Subcutaneous abdominal adipose tissue (tissue), 5 donors: ENCODE results near the gene OR10X1.

Experiments
- H3K27ac ChIP-seq: one replicate; pipeline ENCODE4 v1.7.0; 2013; ENCODE audit warnings: low read depth, mild to moderate bottlenecking, inconsistent platforms, low read length, moderate library complexity
- H3K27me3 ChIP-seq, 5 donors: one replicate each; pipeline ENCODE4 v1.7.0; 2013; ENCODE audit warnings: low read length in 5 of 5, inconsistent platforms in 1 of 5; ENCODE audit not compliant: control insufficient read depth in 5 of 5, insufficient read depth in 4 of 5
- H3K36me3 ChIP-seq, 5 donors: one replicate each; pipeline ENCODE4 v1.7.0; 2013; ENCODE audit warnings: low read length in 5 of 5; ENCODE audit not compliant: control insufficient read depth in 5 of 5, insufficient read depth in 5 of 5
- H3K4me1 ChIP-seq, 5 donors: one replicate each; pipeline ENCODE4 v1.7.0; 2013; ENCODE audit warnings: low read length in 5 of 5, mild to moderate bottlenecking in 3 of 5, moderate library complexity in 1 of 5; ENCODE audit not compliant: control insufficient read depth in 5 of 5, insufficient read depth in 5 of 5
- H3K4me3 ChIP-seq, 5 donors: one replicate each; pipeline ENCODE4 v1.7.0; 2013; ENCODE audit warnings: low read length in 5 of 5, low read depth in 1 of 5
- H3K9ac ChIP-seq, 5 donors: one replicate each; pipeline ENCODE4 v1.7.0; 2013; ENCODE audit warnings: low read length in 5 of 5, mild to moderate bottlenecking in 4 of 5, moderate library complexity in 3 of 5
- H3K9me3 ChIP-seq, 5 donors: one replicate each; pipeline ENCODE4 v1.7.0; 2013; ENCODE audit warnings: low read length in 5 of 5; ENCODE audit not compliant: control insufficient read depth in 5 of 5
- donor health status: healthy.
- donor health status: healthy.
- donor health status: healthy.
- donor health status: healthy.
- donor health status: healthy.

OR10X1 gene, protein sequence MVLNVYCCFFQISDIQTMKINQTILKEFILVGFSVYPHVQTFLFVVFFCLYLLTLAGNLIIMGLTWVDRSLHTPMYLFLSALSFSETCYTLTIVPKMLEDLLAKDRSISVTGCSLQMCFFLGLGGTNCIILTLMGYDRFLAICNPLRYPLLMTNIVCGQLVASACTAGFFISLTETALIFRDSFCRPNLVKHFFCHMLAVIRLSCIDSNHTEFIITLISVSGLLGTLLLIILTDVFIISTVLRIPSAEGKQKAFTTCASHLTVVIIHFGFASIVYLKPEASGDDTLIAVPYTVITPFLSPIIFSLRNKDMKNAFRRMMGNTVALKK

DNA sequence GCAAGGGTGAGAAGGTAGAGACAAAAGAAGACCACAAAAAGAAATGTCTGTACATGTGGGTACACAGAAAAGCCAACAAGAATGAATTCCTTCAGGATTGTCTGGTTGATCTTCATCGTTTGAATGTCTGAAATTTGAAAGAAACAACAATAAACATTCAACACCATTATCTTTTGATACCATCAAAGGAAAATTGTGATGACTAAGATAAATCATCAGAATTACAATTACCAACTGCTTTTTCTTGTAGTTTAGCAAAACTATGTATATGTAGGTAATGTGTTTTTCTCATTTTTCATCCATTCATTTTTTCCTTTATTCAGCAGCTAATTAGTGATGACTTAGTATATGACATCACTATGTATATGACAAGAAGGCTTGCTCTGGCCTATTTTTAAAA lies at the start of gene OR10X1:
OR10X1 (minus strand) TSS at position 167 of the 400 bp plus-strand sequence; CDS start at position 167, 0 bp downstream.
- Histone ChIP-seq H3K4me3 (no peak within 1 kb of the TSS), H3K27me3 (no peaks in the 10 kb centered on the region), H3K27ac (no peak within 1 kb of the TSS), H3K36me3 (no peaks in the 10 kb centered on the region), H3K4me1 (no peaks in the 10 kb centered on the region), H3K9ac (no peak within 1 kb of the TSS), H3K9me3 (no peaks in the 10 kb centered on the region)

GRCh38 chr1:158613764-158614163 lies 34.1 kb upstream of the OR10X1 start:
- H3K36me3 ChIP-seq, result peaks cover 0 to 4% (median 0%) of the 10 kb centered on the region in 5 donors
- H3K27me3 ChIP-seq, result no peaks in the 10 kb centered on the region
- no peak overlapping the region for H3K9ac ChIP-seq
- peaks cover 0 to 7% (median 0%) of the 10 kb centered on the region in 5 donors for H3K4me1 ChIP-seq
- H3K9me3 ChIP-seq, result no peaks in the 10 kb centered on the region
- no peak overlapping the region for H3K27ac ChIP-seq
- no peak overlapping the region for H3K4me3 ChIP-seq

DNA sequence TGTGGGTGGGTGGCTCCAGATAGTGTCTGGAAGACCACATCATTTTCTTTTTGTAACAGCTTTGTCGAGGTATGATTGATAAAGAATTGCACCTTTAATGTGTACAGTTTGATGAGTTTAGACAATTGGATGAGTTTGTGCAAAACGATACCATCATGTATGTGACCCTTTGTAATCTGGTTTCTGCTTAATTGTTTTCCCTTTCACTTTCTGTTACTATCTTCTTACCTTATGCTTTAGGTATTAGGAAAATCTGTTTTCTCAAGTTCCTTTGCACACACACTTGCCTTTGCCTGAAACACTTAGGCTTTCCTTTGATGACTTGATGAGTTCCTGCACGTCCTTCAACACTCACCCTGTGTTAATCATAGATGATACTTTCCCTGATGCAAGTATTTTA lies 32.2 kb upstream of the OR10X1 start:
- no peak overlapping the region for H3K9ac ChIP-seq
- no peak overlapping the region for H3K4me3 ChIP-seq
- no peaks in the 10 kb centered on the region for H3K9me3 ChIP-seq
- no peaks in the 10 kb centered on the region for H3K27me3 ChIP-seq
- H3K4me1 ChIP-seq, result peaks cover 0 to 7% (median 0%) of the 10 kb centered on the region in 5 donors
- H3K27ac ChIP-seq, result no peak overlapping the region
- peaks cover 0 to 4% (median 0%) of the 10 kb centered on the region in 5 donors for H3K36me3 ChIP-seq

DNA sequence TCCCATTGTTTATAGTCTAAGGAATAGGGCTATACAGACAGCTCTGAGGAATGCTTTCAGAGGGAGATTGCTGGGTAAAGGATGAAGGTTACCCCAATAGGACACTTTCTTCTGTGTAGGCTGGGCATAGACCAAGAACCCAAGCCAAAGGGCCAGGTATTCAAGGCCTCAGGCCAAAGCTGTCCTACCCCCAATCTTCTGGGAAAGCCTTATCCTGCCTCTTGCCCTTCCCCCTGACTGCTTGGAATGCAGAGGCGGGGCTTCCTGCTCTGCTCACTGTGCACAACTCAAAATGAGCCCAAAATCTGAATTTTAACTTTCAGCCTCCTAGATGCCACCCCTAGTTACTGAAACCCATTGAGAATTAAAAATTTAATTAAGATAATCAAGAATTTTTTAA lies 27.6 kb upstream of the OR10X1 start:
- Histone ChIP-seq H3K4me3 (no peak overlapping the region), H3K27ac (no peak overlapping the region), H3K36me3 (peaks cover 0 to 4% (median 0%) of the 10 kb centered on the region in 5 donors), H3K9ac (no peak overlapping the region), H3K4me1 (peaks cover 0 to 1% (median 0%) of the 10 kb centered on the region in 5 donors), H3K9me3 (no peaks in the 10 kb centered on the region), H3K27me3 (no peaks in the 10 kb centered on the region)

- Histone ChIP-seq H3K36me3 (no peaks in the 10 kb centered on the region), H3K9ac (no peak within 1 kb of the TSS), H3K4me3 (no peak within 1 kb of the TSS), H3K27ac (no peak within 1 kb of the TSS), H3K9me3 (no peaks in the 10 kb centered on the region), H3K27me3 (no peaks in the 10 kb centered on the region), H3K4me1 (no peaks in the 10 kb centered on the region)
Measured at GRCh38 chr1:158604968-158605367, 25.3 kb upstream of the OR10X1 start, which contains the start of gene OR10Z1. OR10Z1 (plus strand) TSS chr1:158605268; CDS start chr1:158606439, 1,171 bp downstream.

- H3K27ac ChIP-seq, result no peak overlapping the region
- no peaks in the 10 kb centered on the region for H3K4me1 ChIP-seq
- no peaks in the 10 kb centered on the region for H3K27me3 ChIP-seq
- H3K9ac ChIP-seq, result no peak overlapping the region
- no peaks in the 10 kb centered on the region for H3K36me3 ChIP-seq
- H3K4me3 ChIP-seq, result no peak overlapping the region
- peaks cover 0 to 23% (median 18%) of the 10 kb centered on the region in 5 donors for H3K9me3 ChIP-seq
Measured at GRCh38 chr1:158600735-158601134, 21.0 kb upstream of the OR10X1 start.

GRCh38 chr1:158586942-158587341 lies 7.2 kb upstream of the OR10X1 start:
- Histone ChIP-seq H3K36me3 (no peaks in the 10 kb centered on the region), H3K9me3 (peaks cover 2 to 18% (median 8%) of the 10 kb centered on the region in 5 donors), H3K4me3 (peak overlapping the region in 1 of 5 donors; percentile 15), H3K27me3 (no peaks in the 10 kb centered on the region), H3K27ac (no peak overlapping the region), H3K9ac (no peak overlapping the region), H3K4me1 (no peaks in the 10 kb centered on the region)

GRCh38 chr1:158583962-158584361 lies 4.3 kb upstream of the OR10X1 start:
- Histone ChIP-seq H3K36me3 (no peaks in the 10 kb centered on the region), H3K4me3 (no peak overlapping the region), H3K9ac (no peak overlapping the region), H3K27ac (no peak overlapping the region), H3K9me3 (peaks cover 2 to 18% (median 7%) of the 10 kb centered on the region in 5 donors), H3K4me1 (no peaks in the 10 kb centered on the region), H3K27me3 (no peaks in the 10 kb centered on the region)

DNA sequence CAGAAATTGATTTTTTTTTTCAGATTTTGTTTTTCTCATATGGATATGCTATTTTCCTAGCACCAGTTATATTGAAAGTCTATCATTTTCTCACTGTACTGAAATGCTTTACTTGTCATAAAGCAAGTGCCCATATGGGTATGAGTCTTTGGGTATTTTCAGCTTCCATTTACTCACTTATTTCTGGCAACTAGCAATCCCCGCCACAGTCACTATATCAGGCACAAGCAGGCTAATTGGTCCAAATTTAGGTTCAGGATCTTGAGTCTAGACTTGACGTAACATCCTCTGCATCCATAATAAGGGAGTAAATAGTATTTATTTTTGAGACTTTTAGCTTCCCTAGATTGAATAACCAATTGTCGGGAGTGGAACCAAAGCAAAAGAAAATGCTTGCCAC lies 2.1 kb downstream of the OR10X1 start:
- Histone ChIP-seq H3K9ac (no peak overlapping the region), H3K4me1 (no peaks in the 10 kb centered on the region), H3K27ac (no peak overlapping the region), H3K4me3 (no peak overlapping the region), H3K36me3 (no peaks in the 10 kb centered on the region), H3K9me3 (no peaks in the 10 kb centered on the region), H3K27me3 (no peaks in the 10 kb centered on the region)

DNA sequence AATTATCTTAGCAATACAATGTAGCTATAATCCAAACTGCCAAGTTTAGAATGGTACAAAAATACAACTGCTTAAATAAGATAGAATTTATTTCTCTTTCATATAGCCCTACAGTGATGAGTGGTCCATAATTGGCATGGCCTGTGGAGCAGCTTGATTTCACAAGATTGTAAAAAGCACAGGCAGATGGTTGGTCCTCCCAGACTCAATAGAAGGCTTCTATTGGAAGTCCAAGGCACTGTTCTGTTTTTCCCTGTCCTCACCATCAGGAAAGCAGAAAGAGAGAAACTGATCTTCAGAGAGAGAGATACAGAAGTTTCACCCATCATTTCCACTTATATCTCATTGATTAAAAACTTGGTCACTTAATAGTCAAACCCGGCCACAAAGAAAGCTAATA lies 7.5 kb downstream of the OR10X1 start:
- H3K27ac ChIP-seq, result no peak overlapping the region
- no peaks in the 10 kb centered on the region for H3K4me1 ChIP-seq

More for the DNA sequence above, 7.5 kb downstream of the OR10X1 start:
- no peak overlapping the region for H3K4me3 ChIP-seq
- H3K27me3 ChIP-seq, result no peaks in the 10 kb centered on the region
- no peak overlapping the region for H3K9ac ChIP-seq
- H3K9me3 ChIP-seq, result no peaks in the 10 kb centered on the region
- H3K36me3 ChIP-seq, result no peaks in the 10 kb centered on the region
